Activated CD4-positive, alpha-beta T cell treated with anti-CD3 and anti-CD28 coated beads, Interleukin-2, Interleukin-4, amounts not matched to agents 100 ng/mL and 50 ng/mL, durations not matched to agents 16 hours and 8 hours (primary cell): ENCODE measurements around the gene PPP1R10.

Source experiments
- DNase-seq: peaks from one replicate; pipeline ENCODE4 v3.0.0-alpha.2; 2020; ENCODE audit warnings: low spot score

PPP1R10 gene

GRCh38 chr6:30556066-30556905, 60.8 kb downstream of the PPP1R10 start, which contains the start of gene GNL1:
Gene GNL1, minus strand, starts transcription at chr6:30556489. Its CDS starts 286 bp downstream, at chr6:30556203.
- DNase-seq: peak; percentile 97

GRCh38 chr6:30555816-30556065, 61.3 kb downstream of the PPP1R10 start:
- DNase-seq: no peak

- DNase-seq: no peak
These were observed 61.9 kb downstream of the PPP1R10 start for GRCh38 chr6:30554962-30555815.

- no peak for DNase-seq
These were observed 62.6 kb downstream of the PPP1R10 start for GRCh38 chr6:30554404-30554803.
